ENCODE data around the gene RAMP2.
A peak's percentile ranks its signal among the peaks of the same experiment; 100 is the strongest.
"Not testable (repeated sequence)": the region's sequence is repeated elsewhere in the genome, so short reads cannot be mapped to it uniquely, and the experiment has no call there.

The RAMP2 gene

GRCh38 chr17:42760652-42761581 lies at the start of gene RAMP2:
TSS of gene RAMP2 (plus strand) at chr17:42761227. CDS start at chr17:42761262, 35 bp downstream.
- H3K9me3 ChIP-seq (ENCODE audit: control insufficient read depth in 2 of 2, low read length in 2 of 2): no peaks in the 10 kb centered on the region
- H3K4me3 ChIP-seq (ENCODE audit: low read length in 2 of 2): peak within 1 kb of the TSS; percentile 49 to 69
- H3K9ac ChIP-seq (ENCODE audit: low read length in 2 of 2): peak within 1 kb of the TSS; percentile 21 to 53
- H3K27me3 ChIP-seq (ENCODE audit: control insufficient read depth in 1 of 2, insufficient read depth in 2 of 2, low read length in 2 of 2): peaks cover 13 to 21% of the 10 kb centered on the region in 2 donors
- peak within 1 kb of the TSS; percentile 31 for H3K27ac ChIP-seq (ENCODE audit: low read length)
- H3K36me3 ChIP-seq (ENCODE audit: control insufficient read depth in 2 of 2, insufficient read depth in 2 of 2, low read length in 2 of 2): no peaks in the 10 kb centered on the region
- peaks cover 25% of the 10 kb centered on the region for H3K4me1 ChIP-seq (ENCODE audit: control insufficient read depth, insufficient read depth, low read length)

- Histone ChIP-seq H3K27ac (ENCODE audit: low read length) (no peak overlapping the region), H3K4me3 (ENCODE audit: low read length in 2 of 2) (no peak overlapping the region), H3K4me1 (ENCODE audit: control insufficient read depth, insufficient read depth, low read length) (no peaks in the 10 kb centered on the region), H3K9me3 (ENCODE audit: control insufficient read depth in 2 of 2, low read length in 2 of 2) (no peaks in the 10 kb centered on the region), H3K27me3 (ENCODE audit: control insufficient read depth in 1 of 2, insufficient read depth in 2 of 2, low read length in 2 of 2) (no peaks in the 10 kb centered on the region), H3K9ac (ENCODE audit: low read length in 2 of 2) (no peak overlapping the region), H3K36me3 (ENCODE audit: control insufficient read depth in 2 of 2, insufficient read depth in 2 of 2, low read length in 2 of 2) (peaks cover 47 to 56% of the 10 kb centered on the region in 2 donors)
Observed at GRCh38 chr17:42720996-42721583, 39.9 kb upstream of the RAMP2 start.

GRCh38 chr17:42723636-42724035 lies 37.4 kb upstream of the RAMP2 start:
- Histone ChIP-seq H3K4me1 (ENCODE audit: control insufficient read depth, insufficient read depth, low read length) (no peaks in the 10 kb centered on the region), H3K27me3 (ENCODE audit: control insufficient read depth in 1 of 2, insufficient read depth in 2 of 2, low read length in 2 of 2) (no peaks in the 10 kb centered on the region), H3K9ac (ENCODE audit: low read length in 2 of 2) (no peak overlapping the region), H3K4me3 (ENCODE audit: low read length in 2 of 2) (no peak overlapping the region), H3K36me3 (ENCODE audit: control insufficient read depth in 2 of 2, insufficient read depth in 2 of 2, low read length in 2 of 2) (peaks cover 36 to 44% of the 10 kb centered on the region in 2 donors), H3K9me3 (ENCODE audit: control insufficient read depth in 2 of 2, low read length in 2 of 2) (no peaks in the 10 kb centered on the region), H3K27ac (ENCODE audit: low read length) (no peak overlapping the region)

GRCh38 chr17:42725143-42725542 lies 35.9 kb upstream of the RAMP2 start:
- H3K27ac ChIP-seq (ENCODE audit: low read length): no peak overlapping the region
- no peak overlapping the region for H3K9ac ChIP-seq (ENCODE audit: low read length in 2 of 2)
- H3K4me3 ChIP-seq (ENCODE audit: low read length in 2 of 2): no peak overlapping the region
- H3K27me3 ChIP-seq (ENCODE audit: control insufficient read depth in 1 of 2, insufficient read depth in 2 of 2, low read length in 2 of 2): no peaks in the 10 kb centered on the region
- H3K36me3 ChIP-seq (ENCODE audit: control insufficient read depth in 2 of 2, insufficient read depth in 2 of 2, low read length in 2 of 2): peaks cover 29 to 39% of the 10 kb centered on the region in 2 donors
- H3K9me3 ChIP-seq (ENCODE audit: control insufficient read depth in 2 of 2, low read length in 2 of 2): no peaks in the 10 kb centered on the region
- no peaks in the 10 kb centered on the region for H3K4me1 ChIP-seq (ENCODE audit: control insufficient read depth, insufficient read depth, low read length)

- H3K27me3 ChIP-seq (ENCODE audit: control insufficient read depth in 1 of 2, insufficient read depth in 2 of 2, low read length in 2 of 2): no peaks in the 10 kb centered on the region
- peaks cover 16% of the 10 kb centered on the region for H3K4me1 ChIP-seq (ENCODE audit: control insufficient read depth, insufficient read depth, low read length)
- H3K27ac ChIP-seq (ENCODE audit: low read length): no peak overlapping the region
- no peak overlapping the region for H3K9ac ChIP-seq (ENCODE audit: low read length in 2 of 2)
- no peak overlapping the region for H3K4me3 ChIP-seq (ENCODE audit: low read length in 2 of 2)
- no peaks in the 10 kb centered on the region for H3K36me3 ChIP-seq (ENCODE audit: control insufficient read depth in 2 of 2, insufficient read depth in 2 of 2, low read length in 2 of 2)
- no peaks in the 10 kb centered on the region for H3K9me3 ChIP-seq (ENCODE audit: control insufficient read depth in 2 of 2, low read length in 2 of 2)
Observed at GRCh38 chr17:42740699-42741098, 20.3 kb upstream of the RAMP2 start.

GRCh38 chr17:42742916-42743315 lies 18.1 kb upstream of the RAMP2 start:
- peaks cover 16% of the 10 kb centered on the region for H3K4me1 ChIP-seq (ENCODE audit: control insufficient read depth, insufficient read depth, low read length)
- H3K4me3 ChIP-seq (ENCODE audit: low read length in 2 of 2): not testable (repeated sequence)

GRCh38 chr17:42743595-42744282 lies 17.3 kb upstream of the RAMP2 start:
- Histone ChIP-seq H3K36me3 (ENCODE audit: control insufficient read depth in 2 of 2, insufficient read depth in 2 of 2, low read length in 2 of 2) (no peaks in the 10 kb centered on the region), H3K9ac (ENCODE audit: low read length in 2 of 2) (peak overlapping the region; percentile 81 to 83), H3K27me3 (ENCODE audit: control insufficient read depth in 1 of 2, insufficient read depth in 2 of 2, low read length in 2 of 2) (no peaks in the 10 kb centered on the region), H3K27ac (ENCODE audit: low read length) (peak overlapping the region; percentile 76), H3K4me3 (ENCODE audit: low read length in 2 of 2) (peak overlapping the region; percentile 91 to 95), H3K4me1 (ENCODE audit: control insufficient read depth, insufficient read depth, low read length) (peaks cover 17% of the 10 kb centered on the region), H3K9me3 (ENCODE audit: control insufficient read depth in 2 of 2, low read length in 2 of 2) (no peaks in the 10 kb centered on the region)

More at GRCh38 chr17:42742916-42743315, 18.1 kb upstream of the RAMP2 start:
- H3K9ac ChIP-seq (ENCODE audit: low read length in 2 of 2); H3K27me3 ChIP-seq (ENCODE audit: control insufficient read depth in 1 of 2, insufficient read depth in 2 of 2, low read length in 2 of 2); H3K9me3 ChIP-seq (ENCODE audit: control insufficient read depth in 2 of 2, low read length in 2 of 2); H3K36me3 ChIP-seq (ENCODE audit: control insufficient read depth in 2 of 2, insufficient read depth in 2 of 2, low read length in 2 of 2); H3K27ac ChIP-seq (ENCODE audit: low read length): not testable (repeated sequence)

- peaks cover 22% of the 10 kb centered on the region for H3K4me1 ChIP-seq (ENCODE audit: control insufficient read depth, insufficient read depth, low read length)
- peak overlapping the region; percentile 91 to 95 for H3K4me3 ChIP-seq (ENCODE audit: low read length in 2 of 2)
- H3K9me3 ChIP-seq (ENCODE audit: control insufficient read depth in 2 of 2, low read length in 2 of 2): no peaks in the 10 kb centered on the region
- peak overlapping the region; percentile 81 to 83 for H3K9ac ChIP-seq (ENCODE audit: low read length in 2 of 2)
- peak overlapping the region; percentile 76 for H3K27ac ChIP-seq (ENCODE audit: low read length)
- peaks cover 0 to under 1% of the 10 kb centered on the region in 2 donors for H3K27me3 ChIP-seq (ENCODE audit: control insufficient read depth in 1 of 2, insufficient read depth in 2 of 2, low read length in 2 of 2)
- H3K36me3 ChIP-seq (ENCODE audit: control insufficient read depth in 2 of 2, insufficient read depth in 2 of 2, low read length in 2 of 2): no peaks in the 10 kb centered on the region
Observed at GRCh38 chr17:42744283-42744805, 16.7 kb upstream of the RAMP2 start.

- Histone ChIP-seq H3K36me3 (ENCODE audit: control insufficient read depth in 2 of 2, insufficient read depth in 2 of 2, low read length in 2 of 2) (no peaks in the 10 kb centered on the region), H3K4me3 (ENCODE audit: low read length in 2 of 2) (peak within 1 kb of the TSS; percentile 91 to 95), H3K4me1 (ENCODE audit: control insufficient read depth, insufficient read depth, low read length) (peaks cover 27% of the 10 kb centered on the region), H3K9ac (ENCODE audit: low read length in 2 of 2) (peak within 1 kb of the TSS; percentile 81 to 83), H3K27ac (ENCODE audit: low read length) (peak within 1 kb of the TSS; percentile 76), H3K27me3 (ENCODE audit: control insufficient read depth in 1 of 2, insufficient read depth in 2 of 2, low read length in 2 of 2) (peaks cover 0 to 3% of the 10 kb centered on the region in 2 donors), H3K9me3 (ENCODE audit: control insufficient read depth in 2 of 2, low read length in 2 of 2) (no peaks in the 10 kb centered on the region)
Observed at GRCh38 chr17:42744806-42745617, 16.0 kb upstream of the RAMP2 start, which contains the start of gene EZH1. TSS of gene EZH1 (minus strand) at chr17:42745040. CDS start at chr17:42728941, 16,099 bp downstream.

All from stomach smooth muscle (tissue), 2 donors.